H1 (cell line): ENCODE results near the gene EMC6. TPM values are rescaled to one million over a fixed set of nuclear protein-coding genes. Genes with fewer than 3 reads are reported as not detected.

Experiments
- MAFK ChIP-seq: IDR thresholded peaks from 2 replicates; pipeline ENCODE4 v1.6.1; 2012; ENCODE audit warnings: low read depth, mild to moderate bottlenecking, improper control_type of control experiment, low read length
- POLR2A ChIP-seq, 2 experiments: IDR thresholded peaks; 1 replicate in 1 of 2; 2 replicates in 1 of 2; pipeline ENCODE4 v1.6.1; 2011; ENCODE audit warnings: low read depth in 2 of 2, low read length in 2 of 2, mild to moderate bottlenecking in 2 of 2; ENCODE audit errors: control extremely low read depth in 1 of 2
- SUZ12 ChIP-seq: fragments of 200-600 bp; sonication (generic); IDR thresholded peaks from 2 replicates; pipeline ENCODE4 v1.6.1; 2012; ENCODE audit warnings: mild to moderate bottlenecking, inconsistent platforms, low read length, moderate library complexity, mixed read lengths
- polyA plus RNA-seq, 7 experiments: library from polyadenylated mRNA; depleted of rRNA in 3 of 7; stranded (reverse) in 5 of 7; unstranded in 2 of 7; fragments of >200 nt in 5 of 7; fragments of 200-250 nt in 2 of 7; gene quantifications; 1 replicate in 5 of 7; 2 replicates in 1 of 7; 4 replicates in 1 of 7; pipeline versions ENCODE4 v1.2.1 to v1.2.3, GENCODE V29; 2011 to 2013; ENCODE audit warnings: missing spikeins in 2 of 7, mixed read lengths in 2 of 7
- total RNA-seq: library from RNA; stranded (reverse); fragmentation: NEBNext Ultra II Directional; extraction: Animal tissue kit (Norgen Biotek cat#: 25700); gene quantifications from 2 replicates; pipeline ENCODE4 v1.2.1, GENCODE V29; 2021
- TF ChIP-seq, protein P1 (sequence below): fragments of 300-600 bp; sonication (generic); IDR thresholded peaks from 2 replicates; pipeline ENCODE4 v1.7.1; 2012; ENCODE audit warnings: low read length, moderate library complexity, mild to moderate bottlenecking, inconsistent platforms; ENCODE audit not compliant: insufficient replicate concordance

The EMC6 gene
- total and polyA plus RNA-seq, 2 of the 8 experiments (the other 6 are each of a cell fraction or from before 2014, with no cell fraction given): 81.5 to 193 TPM

DNA sequence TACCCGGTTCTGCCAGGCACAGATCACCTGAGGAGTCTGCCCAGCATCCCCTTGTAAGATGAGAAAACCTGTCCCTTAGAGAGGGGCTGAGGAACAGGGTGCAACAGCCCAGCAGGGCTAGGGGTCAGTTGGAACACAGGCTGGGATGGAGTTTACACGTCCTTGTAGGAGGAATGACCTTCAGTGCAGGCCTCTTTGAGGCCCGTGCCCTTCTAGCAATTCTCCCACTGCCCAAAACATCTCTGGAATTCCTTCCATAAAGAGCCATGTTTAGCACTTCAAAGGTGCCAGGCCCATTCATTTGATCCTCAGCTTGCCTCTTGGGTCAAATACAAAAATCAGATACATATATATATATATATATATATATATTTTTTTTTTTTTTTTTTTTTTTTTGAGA lies 27.6 kb upstream of the EMC6 start (continued):
- TF ChIP-seq, protein P1, sequence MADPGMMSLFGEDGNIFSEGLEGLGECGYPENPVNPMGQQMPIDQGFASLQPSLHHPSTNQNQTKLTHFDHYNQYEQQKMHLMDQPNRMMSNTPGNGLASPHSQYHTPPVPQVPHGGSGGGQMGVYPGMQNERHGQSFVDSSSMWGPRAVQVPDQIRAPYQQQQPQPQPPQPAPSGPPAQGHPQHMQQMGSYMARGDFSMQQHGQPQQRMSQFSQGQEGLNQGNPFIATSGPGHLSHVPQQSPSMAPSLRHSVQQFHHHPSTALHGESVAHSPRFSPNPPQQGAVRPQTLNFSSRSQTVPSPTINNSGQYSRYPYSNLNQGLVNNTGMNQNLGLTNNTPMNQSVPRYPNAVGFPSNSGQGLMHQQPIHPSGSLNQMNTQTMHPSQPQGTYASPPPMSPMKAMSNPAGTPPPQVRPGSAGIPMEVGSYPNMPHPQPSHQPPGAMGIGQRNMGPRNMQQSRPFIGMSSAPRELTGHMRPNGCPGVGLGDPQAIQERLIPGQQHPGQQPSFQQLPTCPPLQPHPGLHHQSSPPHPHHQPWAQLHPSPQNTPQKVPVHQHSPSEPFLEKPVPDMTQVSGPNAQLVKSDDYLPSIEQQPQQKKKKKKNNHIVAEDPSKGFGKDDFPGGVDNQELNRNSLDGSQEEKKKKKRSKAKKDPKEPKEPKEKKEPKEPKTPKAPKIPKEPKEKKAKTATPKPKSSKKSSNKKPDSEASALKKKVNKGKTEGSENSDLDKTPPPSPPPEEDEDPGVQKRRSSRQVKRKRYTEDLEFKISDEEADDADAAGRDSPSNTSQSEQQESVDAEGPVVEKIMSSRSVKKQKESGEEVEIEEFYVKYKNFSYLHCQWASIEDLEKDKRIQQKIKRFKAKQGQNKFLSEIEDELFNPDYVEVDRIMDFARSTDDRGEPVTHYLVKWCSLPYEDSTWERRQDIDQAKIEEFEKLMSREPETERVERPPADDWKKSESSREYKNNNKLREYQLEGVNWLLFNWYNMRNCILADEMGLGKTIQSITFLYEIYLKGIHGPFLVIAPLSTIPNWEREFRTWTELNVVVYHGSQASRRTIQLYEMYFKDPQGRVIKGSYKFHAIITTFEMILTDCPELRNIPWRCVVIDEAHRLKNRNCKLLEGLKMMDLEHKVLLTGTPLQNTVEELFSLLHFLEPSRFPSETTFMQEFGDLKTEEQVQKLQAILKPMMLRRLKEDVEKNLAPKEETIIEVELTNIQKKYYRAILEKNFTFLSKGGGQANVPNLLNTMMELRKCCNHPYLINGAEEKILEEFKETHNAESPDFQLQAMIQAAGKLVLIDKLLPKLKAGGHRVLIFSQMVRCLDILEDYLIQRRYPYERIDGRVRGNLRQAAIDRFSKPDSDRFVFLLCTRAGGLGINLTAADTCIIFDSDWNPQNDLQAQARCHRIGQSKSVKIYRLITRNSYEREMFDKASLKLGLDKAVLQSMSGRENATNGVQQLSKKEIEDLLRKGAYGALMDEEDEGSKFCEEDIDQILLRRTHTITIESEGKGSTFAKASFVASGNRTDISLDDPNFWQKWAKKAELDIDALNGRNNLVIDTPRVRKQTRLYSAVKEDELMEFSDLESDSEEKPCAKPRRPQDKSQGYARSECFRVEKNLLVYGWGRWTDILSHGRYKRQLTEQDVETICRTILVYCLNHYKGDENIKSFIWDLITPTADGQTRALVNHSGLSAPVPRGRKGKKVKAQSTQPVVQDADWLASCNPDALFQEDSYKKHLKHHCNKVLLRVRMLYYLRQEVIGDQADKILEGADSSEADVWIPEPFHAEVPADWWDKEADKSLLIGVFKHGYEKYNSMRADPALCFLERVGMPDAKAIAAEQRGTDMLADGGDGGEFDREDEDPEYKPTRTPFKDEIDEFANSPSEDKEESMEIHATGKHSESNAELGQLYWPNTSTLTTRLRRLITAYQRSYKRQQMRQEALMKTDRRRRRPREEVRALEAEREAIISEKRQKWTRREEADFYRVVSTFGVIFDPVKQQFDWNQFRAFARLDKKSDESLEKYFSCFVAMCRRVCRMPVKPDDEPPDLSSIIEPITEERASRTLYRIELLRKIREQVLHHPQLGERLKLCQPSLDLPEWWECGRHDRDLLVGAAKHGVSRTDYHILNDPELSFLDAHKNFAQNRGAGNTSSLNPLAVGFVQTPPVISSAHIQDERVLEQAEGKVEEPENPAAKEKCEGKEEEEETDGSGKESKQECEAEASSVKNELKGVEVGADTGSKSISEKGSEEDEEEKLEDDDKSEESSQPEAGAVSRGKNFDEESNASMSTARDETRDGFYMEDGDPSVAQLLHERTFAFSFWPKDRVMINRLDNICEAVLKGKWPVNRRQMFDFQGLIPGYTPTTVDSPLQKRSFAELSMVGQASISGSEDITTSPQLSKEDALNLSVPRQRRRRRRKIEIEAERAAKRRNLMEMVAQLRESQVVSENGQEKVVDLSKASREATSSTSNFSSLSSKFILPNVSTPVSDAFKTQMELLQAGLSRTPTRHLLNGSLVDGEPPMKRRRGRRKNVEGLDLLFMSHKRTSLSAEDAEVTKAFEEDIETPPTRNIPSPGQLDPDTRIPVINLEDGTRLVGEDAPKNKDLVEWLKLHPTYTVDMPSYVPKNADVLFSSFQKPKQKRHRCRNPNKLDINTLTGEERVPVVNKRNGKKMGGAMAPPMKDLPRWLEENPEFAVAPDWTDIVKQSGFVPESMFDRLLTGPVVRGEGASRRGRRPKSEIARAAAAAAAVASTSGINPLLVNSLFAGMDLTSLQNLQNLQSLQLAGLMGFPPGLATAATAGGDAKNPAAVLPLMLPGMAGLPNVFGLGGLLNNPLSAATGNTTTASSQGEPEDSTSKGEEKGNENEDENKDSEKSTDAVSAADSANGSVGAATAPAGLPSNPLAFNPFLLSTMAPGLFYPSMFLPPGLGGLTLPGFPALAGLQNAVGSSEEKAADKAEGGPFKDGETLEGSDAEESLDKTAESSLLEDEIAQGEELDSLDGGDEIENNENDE: no peak
- TF ChIP-seq MAFK (no peak), SUZ12 (no peak), POLR2A (IDR thresholded peaks at IDR 0.05; ENCODE audit: control extremely low read depth in 1 of 2, low read depth in 2 of 2, low read length in 2 of 2) (no peak)
